H1 (cell line): ENCODE measurements around the gene YPEL2.

ENCODE experiments used
- CTCF ChIP-seq, 3 experiments: IDR thresholded peaks; 1 replicate in 2 of 3; 2 replicates in 1 of 3; pipeline versions ENCODE4 v1.5.1 to v1.6.1; 2011; ENCODE audit warnings: low read length in 3 of 3, mild to moderate bottlenecking in 3 of 3, inconsistent platforms in 2 of 3, low read depth in 1 of 3, moderate library complexity in 1 of 3; ENCODE audit not compliant: insufficient read depth in 1 of 3; ENCODE audit errors: control extremely low read depth in 1 of 3
- EP300 ChIP-seq, 2 experiments: IDR thresholded peaks; 1 replicate in 1 of 2; 2 replicates in 1 of 2; pipeline ENCODE4 v1.6.1; 2011 to 2012; ENCODE audit warnings: low read depth in 2 of 2, low read length in 2 of 2, mild to moderate bottlenecking in 2 of 2, borderline replicate concordance in 1 of 2, inconsistent platforms in 1 of 2, moderate library complexity in 1 of 2
- EZH2 ChIP-seq: fragments of 200-600 bp; sonication (generic); IDR thresholded peaks from 2 replicates; pipeline ENCODE4 v1.7.1; 2012; ENCODE audit warnings: low read depth, mild to moderate bottlenecking, moderate library complexity, low read length, inconsistent platforms; ENCODE audit not compliant: severe bottlenecking
- FOSL1 ChIP-seq: IDR thresholded peaks from 2 replicates; pipeline ENCODE4 v1.6.1; 2011; ENCODE audit warnings: mild to moderate bottlenecking, low read depth, low read length, moderate library complexity; ENCODE audit not compliant: insufficient read depth
- JUN ChIP-seq: IDR thresholded peaks from 2 replicates; pipeline ENCODE4 v1.6.1; 2011; ENCODE audit warnings: low read depth, mild to moderate bottlenecking, improper control_type of control experiment, low read length
- JUND ChIP-seq: IDR thresholded peaks from 2 replicates; pipeline ENCODE4 v1.6.1; 2011; ENCODE audit warnings: mild to moderate bottlenecking, improper control_type of control experiment, low read length
- MAX ChIP-seq: IDR thresholded peaks from 2 replicates; pipeline ENCODE4 v1.6.1; 2012; ENCODE audit warnings: inconsistent platforms
- POLR2A ChIP-seq, 2 experiments: IDR thresholded peaks; 1 replicate in 1 of 2; 2 replicates in 1 of 2; pipeline ENCODE4 v1.6.1; 2011; ENCODE audit warnings: low read depth in 2 of 2, low read length in 2 of 2, mild to moderate bottlenecking in 2 of 2; ENCODE audit errors: control extremely low read depth in 1 of 2
- POLR2AphosphoS5 ChIP-seq: IDR thresholded peaks from 2 replicates; pipeline ENCODE4 v1.6.1; 2011; ENCODE audit warnings: low read depth, low read length
- SUZ12 ChIP-seq: fragments of 200-600 bp; sonication (generic); IDR thresholded peaks from 2 replicates; pipeline ENCODE4 v1.6.1; 2012; ENCODE audit warnings: mild to moderate bottlenecking, inconsistent platforms, low read length, moderate library complexity, mixed read lengths
- TF ChIP-seq, protein P1 (sequence below): IDR thresholded peaks from 2 replicates; pipeline ENCODE4 v1.6.1; 2012; ENCODE audit warnings: low read length, inconsistent platforms

DNA sequence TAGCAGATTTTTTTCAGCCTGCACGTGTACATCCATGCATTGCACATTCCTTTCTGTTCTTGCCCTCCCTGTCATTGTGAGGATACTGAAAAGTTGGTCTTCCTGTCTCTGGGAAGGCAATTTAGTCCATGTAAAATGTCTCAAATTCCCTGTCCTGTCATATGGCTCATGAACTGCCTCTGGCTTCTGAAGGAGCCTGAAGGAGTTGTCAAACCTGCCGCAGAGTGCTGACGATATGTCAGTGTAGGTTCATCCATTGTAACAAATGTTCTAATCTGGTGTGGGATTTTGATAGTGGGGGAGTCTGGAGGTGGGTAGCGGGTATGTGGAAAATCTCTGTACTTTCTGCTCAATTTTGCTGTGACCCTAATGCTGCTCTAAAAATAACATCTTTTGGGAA lies 59.6 kb downstream of the YPEL2 start:
- TF ChIP-seq EZH2 (no peak), CTCF (IDR thresholded peaks at IDR 0.05; ENCODE audit: control extremely low read depth in 1 of 3, insufficient read depth in 1 of 3, low read depth in 1 of 3, low read length in 3 of 3) (no peak), JUN (no peak), POLR2A (IDR thresholded peaks at IDR 0.05; ENCODE audit: control extremely low read depth in 1 of 2, low read depth in 2 of 2, low read length in 2 of 2) (no peak), JUND (no peak), MAX (no peak), SUZ12 (no peak), FOSL1 (no peak), POLR2AphosphoS5 (no peak), EP300 (IDR thresholded peaks at IDR 0.05; ENCODE audit: borderline replicate concordance in 1 of 2, low read depth in 2 of 2, low read length in 2 of 2) (no peak)
- TF ChIP-seq, protein P1, sequence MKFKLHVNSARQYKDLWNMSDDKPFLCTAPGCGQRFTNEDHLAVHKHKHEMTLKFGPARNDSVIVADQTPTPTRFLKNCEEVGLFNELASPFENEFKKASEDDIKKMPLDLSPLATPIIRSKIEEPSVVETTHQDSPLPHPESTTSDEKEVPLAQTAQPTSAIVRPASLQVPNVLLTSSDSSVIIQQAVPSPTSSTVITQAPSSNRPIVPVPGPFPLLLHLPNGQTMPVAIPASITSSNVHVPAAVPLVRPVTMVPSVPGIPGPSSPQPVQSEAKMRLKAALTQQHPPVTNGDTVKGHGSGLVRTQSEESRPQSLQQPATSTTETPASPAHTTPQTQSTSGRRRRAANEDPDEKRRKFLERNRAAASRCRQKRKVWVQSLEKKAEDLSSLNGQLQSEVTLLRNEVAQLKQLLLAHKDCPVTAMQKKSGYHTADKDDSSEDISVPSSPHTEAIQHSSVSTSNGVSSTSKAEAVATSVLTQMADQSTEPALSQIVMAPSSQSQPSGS = no peak
